ENCODE results near the gene SLC6A11. TPM values are rescaled to one million over a fixed set of nuclear protein-coding genes. Genes with fewer than 3 reads are reported as not detected.

SLC6A11 gene
- total and polyA plus RNA-seq, 7 donors: 0.06 TPM; not detected in 6

DNA sequence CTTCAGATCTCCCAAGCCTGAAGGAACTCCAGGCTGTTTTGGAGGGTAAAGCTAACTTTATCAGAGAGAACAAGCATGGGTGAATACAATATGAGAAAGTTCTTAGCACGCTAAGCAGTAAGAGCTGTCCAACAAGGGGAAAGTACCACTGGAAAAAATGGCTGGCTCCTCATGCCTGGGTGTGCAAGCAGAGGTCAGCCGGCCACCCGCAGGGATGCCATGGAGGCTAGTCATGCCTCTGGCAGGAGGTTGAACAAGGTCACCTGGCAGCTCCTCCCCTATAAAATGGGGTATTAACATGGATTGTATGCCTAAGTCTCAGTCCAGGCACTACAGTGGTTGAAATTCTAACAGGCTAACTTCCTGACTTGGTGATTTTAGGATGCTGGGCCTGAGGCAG is 101.1 kb downstream of the SLC6A11 start:
- Histone ChIP-seq H3K36me3 (ENCODE audit: insufficient read depth in 1 of 2, low read depth in 1 of 2) (no peaks in the 10 kb centered on the region), H3K4me3 (no peak overlapping the region), H3K27me3 (ENCODE audit: insufficient read depth in 3 of 3, low read length in 2 of 3) (peaks cover 0 to 6% (median 4%) of the 10 kb centered on the region in 3 donors), H3K9me3 (peaks cover 4% of the 10 kb centered on the region), H3K27ac (no peak overlapping the region), H3K4me1 (no peaks in the 10 kb centered on the region)
- DNase-seq: no peak
- 30 to 50% (median 34%) methylated on average over 3 of the region's 3 CpGs for WGBS, 3 donors
- intact Hi-C loops (cut with DNase I): no loop called here
- TF ChIP-seq, protein P1, sequence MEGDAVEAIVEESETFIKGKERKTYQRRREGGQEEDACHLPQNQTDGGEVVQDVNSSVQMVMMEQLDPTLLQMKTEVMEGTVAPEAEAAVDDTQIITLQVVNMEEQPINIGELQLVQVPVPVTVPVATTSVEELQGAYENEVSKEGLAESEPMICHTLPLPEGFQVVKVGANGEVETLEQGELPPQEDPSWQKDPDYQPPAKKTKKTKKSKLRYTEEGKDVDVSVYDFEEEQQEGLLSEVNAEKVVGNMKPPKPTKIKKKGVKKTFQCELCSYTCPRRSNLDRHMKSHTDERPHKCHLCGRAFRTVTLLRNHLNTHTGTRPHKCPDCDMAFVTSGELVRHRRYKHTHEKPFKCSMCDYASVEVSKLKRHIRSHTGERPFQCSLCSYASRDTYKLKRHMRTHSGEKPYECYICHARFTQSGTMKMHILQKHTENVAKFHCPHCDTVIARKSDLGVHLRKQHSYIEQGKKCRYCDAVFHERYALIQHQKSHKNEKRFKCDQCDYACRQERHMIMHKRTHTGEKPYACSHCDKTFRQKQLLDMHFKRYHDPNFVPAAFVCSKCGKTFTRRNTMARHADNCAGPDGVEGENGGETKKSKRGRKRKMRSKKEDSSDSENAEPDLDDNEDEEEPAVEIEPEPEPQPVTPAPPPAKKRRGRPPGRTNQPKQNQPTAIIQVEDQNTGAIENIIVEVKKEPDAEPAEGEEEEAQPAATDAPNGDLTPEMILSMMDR (IDR thresholded peaks at IDR 0.05): no peak
- ATAC-seq: no peak

DNA sequence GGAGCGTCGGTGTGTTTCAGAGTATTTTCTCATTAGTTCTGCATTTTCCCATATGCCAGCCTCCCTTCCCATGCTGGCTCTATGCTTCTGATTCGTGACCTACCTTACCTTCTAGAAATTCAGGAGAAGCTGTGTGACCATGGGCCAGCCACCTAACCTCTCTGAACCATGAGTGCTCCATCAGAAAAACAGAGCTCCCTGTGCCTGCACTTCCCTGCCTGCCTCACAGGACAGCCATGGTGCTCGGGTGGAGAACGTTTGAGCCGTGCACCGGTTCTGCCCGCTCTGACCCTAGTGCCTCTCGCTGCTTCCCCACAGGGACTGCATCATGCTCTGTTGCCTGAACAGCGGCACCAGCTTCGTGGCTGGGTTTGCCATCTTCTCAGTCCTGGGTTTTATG is 102.0 kb downstream of the SLC6A11 start:
- Histone ChIP-seq H3K36me3 (ENCODE audit: insufficient read depth in 1 of 2, low read depth in 1 of 2) (no peaks in the 10 kb centered on the region), H3K9me3 (peaks cover 4% of the 10 kb centered on the region), H3K27me3 (ENCODE audit: insufficient read depth in 3 of 3, low read length in 2 of 3) (peaks cover 0 to 6% (median 4%) of the 10 kb centered on the region in 3 donors), H3K4me1 (no peaks in the 10 kb centered on the region), H3K27ac (no peak overlapping the region), H3K4me3 (no peak overlapping the region)
- ATAC-seq (no peak), DNase-seq (no peak)
- 79 to 84% (median 80%) methylated on average over 11 of the region's 11 CpGs for WGBS, 3 donors
- TF ChIP-seq, protein P1 (IDR thresholded peaks at IDR 0.05): no peak
- intact Hi-C loops (cut with DNase I): no loop called here

DNA sequence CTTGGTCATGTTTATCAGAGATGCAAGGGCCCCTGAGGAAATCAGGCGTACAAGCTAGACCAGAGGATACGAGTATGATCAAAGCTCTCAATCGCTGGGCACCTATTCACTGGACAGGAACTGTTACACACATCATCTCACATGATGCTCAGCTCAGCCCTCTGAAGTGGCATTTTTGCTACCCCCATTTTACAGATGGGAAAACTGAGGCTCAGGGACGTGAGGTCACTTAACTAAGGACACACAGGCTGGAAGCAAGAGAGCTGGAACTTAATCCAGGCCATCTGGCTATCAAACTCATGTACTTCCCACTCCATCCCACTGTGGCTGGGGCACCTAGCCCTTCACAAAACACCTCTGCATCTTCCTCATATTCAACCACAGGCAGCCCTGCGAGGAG is 103.6 kb downstream of the SLC6A11 start:
- no peaks in the 10 kb centered on the region for H3K36me3 ChIP-seq (ENCODE audit: insufficient read depth in 1 of 2, low read depth in 1 of 2)
- TF ChIP-seq, protein P1 (IDR thresholded peaks at IDR 0.05): no peak
- peaks cover 0 to 6% (median 4%) of the 10 kb centered on the region in 3 donors for H3K27me3 ChIP-seq (ENCODE audit: insufficient read depth in 3 of 3, low read length in 2 of 3)
- no peak for DNase-seq
- no peak for ATAC-seq
- intact Hi-C loops (cut with DNase I): no loop called here
- no peak overlapping the region for H3K27ac ChIP-seq
- no peaks in the 10 kb centered on the region for H3K4me1 ChIP-seq
- H3K4me3 ChIP-seq: no peak overlapping the region
- peaks cover 4% of the 10 kb centered on the region for H3K9me3 ChIP-seq
- 67 to 73% (median 71%) methylated on average over 5 of the region's 5 CpGs for WGBS, 3 donors

DNA sequence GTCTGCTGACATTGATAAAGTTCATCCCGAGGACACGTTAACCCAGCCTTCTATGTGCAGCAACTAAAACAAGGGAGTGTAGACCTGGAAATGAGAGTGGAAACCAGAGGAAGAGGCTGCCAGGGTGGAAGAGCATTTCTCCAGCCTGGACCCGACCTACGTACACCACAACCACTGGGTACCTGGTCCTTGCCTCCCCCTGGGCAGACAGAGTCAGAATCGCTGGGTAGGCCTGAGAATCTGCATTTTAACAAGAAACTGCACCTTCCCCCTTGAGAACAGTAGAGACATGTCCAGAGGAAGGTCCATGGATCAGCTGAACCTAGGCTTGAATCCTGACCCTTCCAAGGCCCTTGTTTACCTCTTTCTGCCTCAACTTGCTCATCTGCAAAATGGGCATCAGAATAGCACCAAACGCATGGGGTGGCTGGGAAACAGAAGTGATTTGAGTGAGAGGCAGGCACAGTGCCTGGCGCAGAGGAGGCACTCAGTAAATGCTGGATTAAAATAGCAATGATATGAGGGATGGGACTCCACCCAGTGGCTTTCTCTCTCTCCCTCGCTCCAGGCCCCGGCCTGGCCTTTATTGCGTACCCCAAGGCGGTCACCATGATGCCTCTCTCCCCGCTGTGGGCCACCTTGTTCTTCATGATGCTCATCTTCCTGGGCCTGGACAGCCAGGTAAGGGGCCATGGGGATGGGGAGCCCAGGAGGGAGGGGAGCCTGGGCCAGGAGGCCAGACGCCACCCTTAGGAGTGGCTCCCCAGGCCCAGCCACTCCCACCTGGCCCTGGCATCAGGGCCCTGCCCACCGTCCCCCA is 109.6 kb downstream of the SLC6A11 start:
- H3K36me3 ChIP-seq (ENCODE audit: insufficient read depth in 1 of 2, low read depth in 1 of 2): no peaks in the 10 kb centered on the region
- no peak overlapping the region for H3K27ac ChIP-seq
- intact Hi-C loops (cut with DNase I): no loop called here
- peaks cover 0 to 11% (median 5%) of the 10 kb centered on the region in 3 donors for H3K27me3 ChIP-seq (ENCODE audit: insufficient read depth in 3 of 3, low read length in 2 of 3)
- no peak overlapping the region for H3K4me3 ChIP-seq
- 86 to 88% (median 86%) methylated on average over 14 of the region's 14 CpGs for WGBS, 3 donors
- TF ChIP-seq, protein P1 (IDR thresholded peaks at IDR 0.05): no peak
- ATAC-seq: no peak
- DNase-seq: no peak
- H3K9me3 ChIP-seq: peaks cover 4% of the 10 kb centered on the region
- H3K4me1 ChIP-seq: no peaks in the 10 kb centered on the region

All from psoas muscle (tissue), 8 donors.